Fibroblast of mammary gland (primary cell): ENCODE data around the gene IFITM1.
"Not testable (repeated sequence)": the region's sequence is repeated elsewhere in the genome, so short reads cannot be mapped to it uniquely, and the experiment has no call there.

Experiments used
- DNase-seq: peaks from one replicate; pipeline ENCODE4 v3.0.0-alpha.2; 2010; ENCODE audit warnings: low read depth
- H3K4me3 ChIP-seq: 2 replicates; pipeline ENCODE4 v1.5.1; 2011; ENCODE audit warnings: low read depth, mild to moderate bottlenecking, low read length, moderate library complexity; ENCODE audit not compliant: control insufficient read depth
- TF ChIP-seq, protein P1 (sequence below): conservative IDR thresholded peaks from 2 replicates; pipeline ENCODE4 v1.5.1; 2011; ENCODE audit warnings: low read depth, low read length, inconsistent platforms; ENCODE audit not compliant: control insufficient read depth, insufficient read depth

Gene IFITM1

DNA sequence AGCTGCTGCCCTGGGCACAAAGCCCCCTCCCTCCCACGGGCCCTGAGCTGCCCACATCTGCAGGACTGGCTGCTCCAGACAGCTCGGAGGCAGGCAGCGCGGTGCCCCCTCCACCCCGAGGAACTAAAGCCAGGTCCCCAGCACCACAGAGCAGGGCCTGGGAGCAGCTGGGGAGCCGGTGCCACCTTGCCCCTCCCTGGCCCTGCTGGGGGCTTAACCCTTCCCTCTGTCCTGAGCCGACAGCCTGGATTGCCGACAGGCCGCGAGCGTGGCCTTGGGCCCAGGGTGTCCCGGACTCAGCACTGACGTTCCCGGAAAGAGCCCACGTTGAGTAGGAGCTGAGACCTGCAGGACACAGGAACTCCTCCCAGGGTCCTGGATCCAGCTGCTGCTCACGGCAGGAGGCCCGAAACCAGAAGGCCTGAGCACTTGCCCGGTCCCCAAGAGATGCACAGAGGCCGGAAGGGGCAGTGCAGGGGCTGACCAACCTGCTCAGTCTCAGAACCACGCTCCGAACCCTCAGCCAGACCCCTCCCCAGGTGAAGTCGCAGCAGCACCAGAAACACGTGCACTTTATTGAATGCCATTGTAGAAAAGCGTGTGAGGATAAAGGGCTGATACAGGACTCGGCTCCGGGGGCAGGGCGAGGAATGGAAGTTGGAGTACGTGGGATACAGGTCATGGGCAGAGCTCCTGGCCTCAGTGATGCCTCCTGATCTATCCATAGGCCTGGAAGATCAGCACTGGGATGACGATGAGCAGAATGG is 5.5 kb downstream of the IFITM1 start:
- H3K4me3 ChIP-seq = peak overlapping the region; percentile 79
- not testable (repeated sequence) for DNase-seq

DNA sequence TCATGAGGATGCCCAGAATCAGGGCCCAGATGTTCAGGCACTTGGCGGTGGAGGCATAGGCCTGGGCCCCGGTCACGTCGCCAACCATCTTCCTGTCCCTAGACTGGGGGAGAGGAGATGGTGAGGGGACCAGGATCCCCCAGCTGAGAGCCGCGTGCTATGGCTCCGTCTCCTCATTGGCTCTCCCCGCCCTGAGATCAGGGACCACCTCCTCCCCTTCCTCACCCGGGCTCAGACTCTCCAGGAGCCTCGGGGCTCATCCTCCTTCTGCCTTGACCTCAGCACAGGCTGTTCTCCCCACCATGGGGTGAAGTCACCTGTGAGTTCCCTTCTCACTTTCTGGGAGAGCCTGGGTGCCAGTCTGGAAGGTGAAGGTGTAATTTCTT is 6.0 kb downstream of the IFITM1 start:
- DNase-seq = not testable (repeated sequence)
- peak overlapping the region; percentile 79 for H3K4me3 ChIP-seq

DNA sequence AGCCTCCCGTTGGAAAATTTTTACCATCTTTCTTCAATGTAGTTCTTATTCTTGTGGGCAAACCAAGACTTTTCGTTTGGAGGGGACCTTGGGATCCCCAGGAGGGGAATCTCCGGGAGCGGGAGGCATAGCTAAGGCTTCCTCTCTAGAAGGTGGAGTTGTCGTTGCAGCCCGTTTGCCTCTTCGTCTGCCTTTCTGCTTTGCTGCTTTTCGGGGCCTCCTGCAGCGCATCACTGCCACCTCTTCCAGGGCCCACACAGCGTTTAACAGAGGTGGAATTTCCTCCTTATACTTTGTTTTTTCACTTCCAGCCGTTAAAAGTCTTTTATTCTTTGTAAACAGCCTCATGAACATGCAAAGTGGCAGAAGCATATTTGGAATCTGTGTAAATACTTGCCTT is 10.3 kb downstream of the IFITM1 start:
- H3K4me3 ChIP-seq = no peak overlapping the region
- no peak for DNase-seq

DNA sequence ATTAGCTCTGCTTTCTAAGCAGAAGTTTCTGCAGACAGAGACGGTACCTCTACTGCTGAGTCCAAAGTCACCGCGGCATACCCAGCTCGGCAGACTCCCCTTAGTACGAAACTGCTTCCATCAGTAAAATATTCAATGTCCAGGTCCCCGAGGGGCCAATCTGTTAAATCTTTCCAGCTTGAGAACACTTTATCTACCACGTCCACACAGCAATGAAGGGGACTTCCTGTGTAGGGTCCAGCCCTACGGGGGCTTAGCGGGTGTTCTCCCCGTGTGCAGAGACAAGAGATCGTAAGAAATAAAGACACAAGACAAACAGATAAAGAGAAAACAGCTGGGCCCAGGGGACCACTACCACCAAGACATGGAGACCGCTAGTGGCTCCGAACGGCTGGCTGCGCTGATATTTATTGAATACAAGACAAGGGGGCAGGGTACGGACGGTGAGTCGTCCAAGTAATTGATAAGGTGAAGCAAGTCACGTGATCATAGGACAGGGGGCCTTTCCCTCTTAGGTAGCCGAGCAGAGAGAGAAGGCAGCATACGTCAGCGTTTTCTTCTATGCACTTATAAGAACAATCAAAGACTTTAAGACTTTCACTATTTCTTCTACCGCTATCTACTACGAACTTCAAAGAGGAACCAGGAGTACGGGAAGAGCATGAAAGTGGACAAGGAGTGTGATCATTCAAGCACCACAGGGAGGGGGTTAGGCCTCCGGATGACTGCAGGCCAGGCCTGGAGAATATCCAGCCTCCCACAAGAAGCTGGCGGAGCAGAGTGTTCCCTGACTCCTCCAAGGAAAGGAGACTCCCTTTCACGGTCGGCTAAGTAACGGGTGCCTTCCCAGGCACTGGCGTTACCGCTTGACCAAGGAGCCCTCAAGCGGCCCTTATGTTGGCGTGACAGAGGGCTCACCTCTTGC is 11.0 kb downstream of the IFITM1 start:
- DNase-seq, H3K4me3 ChIP-seq: not testable (repeated sequence)

More for the DNA sequence above, 10.3 kb downstream of the IFITM1 start:
- TF ChIP-seq, protein P1, sequence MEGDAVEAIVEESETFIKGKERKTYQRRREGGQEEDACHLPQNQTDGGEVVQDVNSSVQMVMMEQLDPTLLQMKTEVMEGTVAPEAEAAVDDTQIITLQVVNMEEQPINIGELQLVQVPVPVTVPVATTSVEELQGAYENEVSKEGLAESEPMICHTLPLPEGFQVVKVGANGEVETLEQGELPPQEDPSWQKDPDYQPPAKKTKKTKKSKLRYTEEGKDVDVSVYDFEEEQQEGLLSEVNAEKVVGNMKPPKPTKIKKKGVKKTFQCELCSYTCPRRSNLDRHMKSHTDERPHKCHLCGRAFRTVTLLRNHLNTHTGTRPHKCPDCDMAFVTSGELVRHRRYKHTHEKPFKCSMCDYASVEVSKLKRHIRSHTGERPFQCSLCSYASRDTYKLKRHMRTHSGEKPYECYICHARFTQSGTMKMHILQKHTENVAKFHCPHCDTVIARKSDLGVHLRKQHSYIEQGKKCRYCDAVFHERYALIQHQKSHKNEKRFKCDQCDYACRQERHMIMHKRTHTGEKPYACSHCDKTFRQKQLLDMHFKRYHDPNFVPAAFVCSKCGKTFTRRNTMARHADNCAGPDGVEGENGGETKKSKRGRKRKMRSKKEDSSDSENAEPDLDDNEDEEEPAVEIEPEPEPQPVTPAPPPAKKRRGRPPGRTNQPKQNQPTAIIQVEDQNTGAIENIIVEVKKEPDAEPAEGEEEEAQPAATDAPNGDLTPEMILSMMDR = no peak

DNA sequence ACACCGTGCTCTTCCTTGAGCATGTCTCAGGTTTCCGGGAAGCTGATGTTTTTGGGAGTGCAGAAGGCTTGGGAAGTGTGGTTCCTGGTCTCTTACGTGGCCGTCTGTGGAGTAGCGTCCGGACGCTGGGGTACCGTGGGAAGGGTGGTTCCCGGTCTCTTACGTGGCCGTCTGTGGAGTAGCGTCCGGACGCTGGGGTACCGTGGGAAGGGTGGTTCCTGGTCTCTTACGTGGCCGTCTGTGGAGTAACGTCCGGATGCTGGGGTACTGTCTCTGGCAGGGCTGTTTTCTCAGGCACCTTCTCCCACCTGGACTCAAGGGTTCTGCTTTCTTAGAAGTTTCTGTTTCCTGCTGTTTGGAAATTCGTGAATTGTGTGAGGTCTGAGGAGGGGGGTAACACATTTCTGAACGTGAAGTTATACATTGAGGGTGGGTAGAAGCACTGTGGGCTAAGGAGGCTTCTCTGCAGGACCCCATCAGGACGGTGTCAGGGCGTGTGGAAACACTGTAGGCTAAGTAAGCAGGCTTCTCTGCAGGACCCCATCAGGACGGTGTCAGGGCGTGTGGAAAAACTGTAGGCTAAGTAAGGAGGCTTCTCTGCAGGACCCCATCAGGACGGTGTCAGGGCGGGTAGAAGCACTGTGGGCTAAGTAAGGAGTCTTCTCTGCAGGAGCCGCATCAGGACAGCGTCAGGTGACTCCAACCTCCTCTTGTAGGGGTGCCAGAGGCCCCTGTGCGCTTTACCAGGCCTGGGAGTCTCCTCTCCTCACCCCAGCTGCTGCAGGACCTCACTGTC is 12.2 kb downstream of the IFITM1 start:
- no peak overlapping the region for H3K4me3 ChIP-seq
- DNase-seq = no peak
- TF ChIP-seq, protein P1 = no peak

DNA sequence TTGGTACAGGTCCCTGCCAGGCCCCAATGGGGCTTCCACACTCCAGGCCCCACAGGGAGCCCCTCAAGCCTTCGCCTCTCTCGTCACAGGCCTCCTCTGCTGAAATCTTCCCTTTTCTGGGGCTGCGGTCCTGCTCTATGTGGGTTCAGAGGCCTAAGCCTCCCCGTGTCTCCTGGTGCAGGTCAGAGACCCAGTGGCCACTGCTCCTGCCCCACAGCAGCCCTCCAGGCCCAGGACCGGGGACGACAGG is 12.7 kb downstream of the IFITM1 start:
- no peak for DNase-seq
- no peak overlapping the region for H3K4me3 ChIP-seq
- TF ChIP-seq, protein P1 = no peak

DNA sequence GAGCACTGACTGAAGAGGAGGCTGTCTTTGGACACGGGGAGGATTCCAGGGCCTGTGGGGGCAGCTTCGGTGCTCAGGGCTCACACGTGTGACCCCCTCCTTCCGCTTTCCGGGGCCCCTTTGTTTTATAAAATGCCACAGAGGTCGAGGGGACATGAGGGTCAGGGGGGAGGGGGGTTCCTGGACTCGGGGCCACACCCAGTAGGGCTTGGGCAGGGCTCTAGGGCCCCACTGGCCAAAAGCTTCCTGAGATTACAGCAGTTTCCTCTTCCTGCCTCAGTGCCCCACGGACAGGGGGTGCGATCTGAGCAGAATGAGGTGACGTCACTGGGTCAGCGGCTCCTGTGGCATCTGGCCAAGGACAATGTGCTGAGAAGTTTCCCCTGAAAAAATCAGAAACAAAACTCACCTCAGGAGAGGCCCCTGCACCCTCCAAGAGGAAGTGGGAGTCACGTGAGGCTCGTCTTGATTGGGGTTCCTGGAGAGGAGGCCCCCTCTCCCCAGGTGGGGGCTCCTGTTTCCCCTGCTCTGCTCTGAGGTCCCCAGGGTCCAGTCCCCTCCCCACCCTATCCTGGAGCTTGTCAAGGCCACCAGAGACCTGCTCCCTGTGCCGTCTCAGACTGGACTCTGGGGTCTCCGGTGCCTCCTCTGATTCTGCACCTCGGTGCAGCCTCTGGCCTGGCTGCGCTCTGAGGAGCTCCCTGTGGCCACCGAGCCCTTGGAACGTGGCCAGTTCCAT is 13.2 kb downstream of the IFITM1 start:
- no peak overlapping the region for H3K4me3 ChIP-seq
- TF ChIP-seq, protein P1 = no peak
- DNase-seq = peak; percentile 76
